GM12801 (cell line): ENCODE data around the gene ARHGDIB.

ENCODE experiments used
- TF ChIP-seq, protein P1 (sequence below): IDR thresholded peaks from one replicate; pipeline ENCODE4 v1.5.1; 2011; ENCODE audit warnings: control low read depth; ENCODE audit not compliant: insufficient read length; ENCODE audit errors: extremely low read depth

The ARHGDIB gene

GRCh38 chr12:14936224-14936861 lies 25.1 kb downstream of the ARHGDIB start:
- TF ChIP-seq, protein P1, sequence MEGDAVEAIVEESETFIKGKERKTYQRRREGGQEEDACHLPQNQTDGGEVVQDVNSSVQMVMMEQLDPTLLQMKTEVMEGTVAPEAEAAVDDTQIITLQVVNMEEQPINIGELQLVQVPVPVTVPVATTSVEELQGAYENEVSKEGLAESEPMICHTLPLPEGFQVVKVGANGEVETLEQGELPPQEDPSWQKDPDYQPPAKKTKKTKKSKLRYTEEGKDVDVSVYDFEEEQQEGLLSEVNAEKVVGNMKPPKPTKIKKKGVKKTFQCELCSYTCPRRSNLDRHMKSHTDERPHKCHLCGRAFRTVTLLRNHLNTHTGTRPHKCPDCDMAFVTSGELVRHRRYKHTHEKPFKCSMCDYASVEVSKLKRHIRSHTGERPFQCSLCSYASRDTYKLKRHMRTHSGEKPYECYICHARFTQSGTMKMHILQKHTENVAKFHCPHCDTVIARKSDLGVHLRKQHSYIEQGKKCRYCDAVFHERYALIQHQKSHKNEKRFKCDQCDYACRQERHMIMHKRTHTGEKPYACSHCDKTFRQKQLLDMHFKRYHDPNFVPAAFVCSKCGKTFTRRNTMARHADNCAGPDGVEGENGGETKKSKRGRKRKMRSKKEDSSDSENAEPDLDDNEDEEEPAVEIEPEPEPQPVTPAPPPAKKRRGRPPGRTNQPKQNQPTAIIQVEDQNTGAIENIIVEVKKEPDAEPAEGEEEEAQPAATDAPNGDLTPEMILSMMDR: no peak

GRCh38 chr12:14935031-14935430 lies 26.4 kb downstream of the ARHGDIB start:
- TF ChIP-seq, protein P1: no peak

DNA sequence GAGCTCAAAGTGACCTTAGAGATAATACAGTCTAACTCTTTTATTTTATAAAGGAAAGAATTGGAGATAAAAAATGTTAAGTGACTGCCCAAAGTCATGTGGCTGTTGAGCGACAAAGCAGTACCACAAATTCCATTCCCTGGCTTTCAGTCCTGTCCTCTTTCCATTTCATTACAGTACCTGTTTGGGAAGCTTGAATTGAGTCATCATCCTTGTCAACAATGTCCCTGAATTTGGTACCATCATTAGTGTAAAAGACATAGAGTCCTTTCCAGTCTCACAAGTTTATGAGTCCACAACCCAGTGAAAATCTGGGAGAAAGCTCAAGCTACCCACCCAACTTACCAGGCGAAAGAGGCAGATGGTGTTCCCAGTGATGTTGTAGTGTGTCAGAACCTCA lies 26.9 kb downstream of the ARHGDIB start:
- TF ChIP-seq, protein P1: no peak

DNA sequence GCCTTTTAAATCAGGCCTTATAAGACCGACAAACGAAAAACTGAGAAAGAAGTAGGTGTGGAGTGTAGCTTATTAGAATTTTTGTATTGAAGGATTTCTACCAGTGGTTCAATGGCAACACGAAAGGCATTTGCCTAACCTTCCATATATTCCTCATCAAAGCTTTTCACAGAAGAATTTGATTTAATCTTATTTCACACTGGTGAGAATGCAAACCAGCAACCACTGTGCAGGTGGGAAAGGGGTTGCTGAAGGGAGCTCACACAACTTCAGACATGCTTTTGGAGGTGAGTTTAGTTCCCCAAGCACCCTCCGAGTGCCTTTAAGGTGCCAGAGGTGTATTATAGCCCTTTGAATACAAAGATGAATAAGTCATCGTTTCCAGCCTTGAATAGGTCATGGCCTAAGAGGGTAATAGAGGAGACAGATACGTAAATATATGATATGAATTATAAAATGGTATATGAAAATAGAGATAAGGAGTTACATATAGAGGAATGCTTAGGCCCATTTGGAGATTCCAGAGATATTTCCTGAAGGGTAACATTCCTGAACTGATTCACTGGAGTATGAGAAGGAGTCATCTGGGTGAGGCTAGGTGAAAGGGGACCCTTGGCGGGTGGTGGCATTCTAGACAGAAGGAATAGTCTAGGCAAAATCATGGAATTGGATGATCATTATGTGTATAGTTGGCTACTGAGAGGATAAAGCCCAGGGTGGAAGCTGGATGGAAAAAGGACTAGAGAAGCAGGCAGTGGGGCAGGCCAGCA lies 29.4 kb downstream of the ARHGDIB start:
- TF ChIP-seq, protein P1: no peak

GRCh38 chr12:14931359-14931758 lies 30.0 kb downstream of the ARHGDIB start:
- TF ChIP-seq, protein P1: no peak

- TF ChIP-seq, protein P1: no peak
Observed at GRCh38 chr12:14930299-14930698, 31.1 kb downstream of the ARHGDIB start.

- TF ChIP-seq, protein P1: no peak
Observed at GRCh38 chr12:14928931-14929330, 32.5 kb downstream of the ARHGDIB start.
